ENCODE data around the gene SERTAD3. TPM values are rescaled to one million over a fixed set of nuclear protein-coding genes. Genes with fewer than 3 reads are reported as not detected.

SERTAD3 gene
- total and polyA plus RNA-seq, 2 of the 8 experiments (the other 6 are each of a cell fraction or from before 2014, with no cell fraction given), result 15.1 to 32.1 TPM

GRCh38 chr19:40416918-40417642 lies 27.1 kb downstream of the SERTAD3 start:
- WGBS, 2 experiments (ENCODE audit: extremely low coverage in 1 of 2, insufficient coverage in 1 of 2, insufficient read length in 1 of 2, insufficient replicate concordance in 2 of 2, low coverage in 1 of 2, low lambda C conversion rate in 2 of 2, missing lambda C conversion rate in 1 of 2), result 76% methylated on average over 11 of the region's 16 CpGs; no CpG with 5 or more reads in 1 of the 2 experiments
- H2BK120ac ChIP-seq (replicated peaks; ENCODE audit: low read depth, low read length), result no peak overlapping the region
- peak overlapping the region; percentile 75 for H4K91ac ChIP-seq (replicated peaks; ENCODE audit: insufficient read length, low read length)
- H3K18ac ChIP-seq (ENCODE audit: extremely low read depth, low read length), result no peak overlapping the region; the same call in 1 of the 2 replicates
- no peak overlapping the region for H3K4ac ChIP-seq (replicated peaks; ENCODE audit: insufficient read length, low read depth, low read length)
- H4K5ac ChIP-seq (ENCODE audit: insufficient read length, low read depth, low read length), result no peak overlapping the region
- H3K27me3 ChIP-seq (replicated peaks in 1 of 4; ENCODE audit: control insufficient read depth in 3 of 4, extremely low read depth in 1 of 4, insufficient read depth in 3 of 4, low read length in 3 of 4), result no peaks in the 10 kb centered on the region; a peak in 1 of 7 replicates
- H3K36me3 ChIP-seq (ENCODE audit: control insufficient read depth in 2 of 4, insufficient read depth in 4 of 4, low read length in 3 of 4), result no peaks in the 10 kb centered on the region
- H3K4me2 ChIP-seq (ENCODE audit: insufficient read depth in 1 of 2, low read depth in 2 of 2, low read length in 2 of 2), result no peak overlapping the region
- no peaks in the 10 kb centered on the region for H3K9me3 ChIP-seq (ENCODE audit: insufficient read depth in 2 of 2, low read depth in 1 of 2, low read length in 1 of 2)
- H2BK20ac ChIP-seq (ENCODE audit: low read length), result no peak overlapping the region
- ChIA-PET POLR2A (ENCODE audit: partially characterized antibody) (interaction anchor here (1.3 to 4.7 kb wide), 6 partner anchors 9 to 28 kb away, joined by 3 to 18 read pairs (median 7); partner anchors contain the start of gene SERTAD1), CTCF (ENCODE audit: partially characterized antibody) (interaction anchor here (0.7 to 4.4 kb wide), 10 partner anchors 8 to 125 kb away, joined by 3 to 41 read pairs (median 4); no protein-coding TSS in a partner anchor)
- FAIRE-seq (no peak), DNase-seq (ENCODE audit: low read depth in 1 of 2, low spot score in 2 of 2) (no peak)
- H3K79me1 ChIP-seq (ENCODE audit: low read depth, low read length), result no peaks in the 10 kb centered on the region
- H2AK5ac ChIP-seq (ENCODE audit: low read depth, low read length), result no peak overlapping the region
- peak overlapping the region; percentile 26; the same call in 1 of the 2 replicates for H4K8ac ChIP-seq (ENCODE audit: extremely low read depth, insufficient read depth, low read length)
- no peak overlapping the region for H3K14ac ChIP-seq (ENCODE audit: insufficient read length)
- H3K23me2 ChIP-seq (ENCODE audit: low read depth, low read length), result peaks cover 3% of the 10 kb centered on the region; the same call in 1 of the 2 replicates
- H2AFZ ChIP-seq (ENCODE audit: low read length), result no peak overlapping the region
- H2BK5ac ChIP-seq (ENCODE audit: low read depth, low read length), result peak overlapping the region; percentile 78; the same call in 1 of the 2 replicates
- H4K20me1 ChIP-seq (replicated peaks in 1 of 2; ENCODE audit: control insufficient read depth in 1 of 2, insufficient read depth in 2 of 2, low read length in 2 of 2), result no peaks in the 10 kb centered on the region
- no peak overlapping the region for H3K27ac ChIP-seq (ENCODE audit: low read depth, low read length)
- H2BK12ac ChIP-seq (ENCODE audit: low read depth, low read length), result 0 out of 2 replicates have a peak overlapping the region, but pooled peaks have one; percentile 75
- no peak overlapping the region for H3K9ac ChIP-seq (replicated peaks in 1 of 4; ENCODE audit: extremely low read depth in 1 of 4, low read depth in 3 of 4, low read length in 3 of 4)
- H3K79me2 ChIP-seq (ENCODE audit: control insufficient read depth in 1 of 2, insufficient read depth in 2 of 2, low read length in 2 of 2), result no peaks in the 10 kb centered on the region
- no peak overlapping the region for H3K4me3 ChIP-seq (ENCODE audit: extremely low read depth in 1 of 4, insufficient read depth in 2 of 4, low read depth in 3 of 4, low read length in 4 of 4)
- no peak overlapping the region for H3K23ac ChIP-seq (ENCODE audit: insufficient read length)
- peak overlapping the region; percentile 72; the same call in 1 of the 2 replicates for H2BK15ac ChIP-seq (ENCODE audit: low read length)
- H3K4me1 ChIP-seq (replicated peaks in 1 of 4; ENCODE audit: control insufficient read depth in 3 of 4, insufficient read depth in 4 of 4, low read length in 3 of 4), result peaks cover 4 to 18% (median 9%) of the 10 kb centered on the region in 4 experiments
- no peak overlapping the region for H3K56ac ChIP-seq (replicated peaks; ENCODE audit: insufficient read length, low read depth, low read length)
- TF ChIP-seq RAD21 (IDR thresholded peaks at IDR 0.05 in 1 of 2, conservative IDR thresholded peaks at IDR 0.05 in 1 of 2; ENCODE audit: low read depth in 2 of 2, low read length in 2 of 2) (no peak), JUND (IDR thresholded peaks at IDR 0.05; ENCODE audit: low read length) (no peak), RXRA (IDR thresholded peaks at IDR 0.05; ENCODE audit: insufficient read depth, low read depth, low read length) (no peak), KDM1A (IDR thresholded peaks at IDR 0.05; ENCODE audit: borderline replicate concordance, low read length) (no peak), RFX5 (IDR thresholded peaks at IDR 0.05; ENCODE audit: borderline replicate concordance, low read depth, low read length) (no peak), EP300 (IDR thresholded peaks at IDR 0.05; ENCODE audit: borderline replicate concordance in 1 of 2, low read depth in 2 of 2, low read length in 2 of 2) (no peak), BCL11A (IDR thresholded peaks at IDR 0.05; ENCODE audit: low read depth in 2 of 2, low read length in 2 of 2) (no peak), FOSL1 (IDR thresholded peaks at IDR 0.05; ENCODE audit: insufficient read depth, low read depth, low read length) (no peak), ATF2 (IDR thresholded peaks at IDR 0.05; ENCODE audit: low read length) (no peak)
